GM18858 (cell line): ENCODE data around the gene AMOT.
A peak's percentile ranks its signal among the peaks of the same experiment; 100 is the strongest.
"Not testable (repeated sequence)": the region's sequence is repeated elsewhere in the genome, so short reads cannot be mapped to it uniquely, and the experiment has no call there.

Source experiments
- ATAC-seq: cut with Tn5 transposase; IDR thresholded peaks from one replicate; pipeline ENCODE4 v1.9.1; 2021; ENCODE audit not compliant: unreplicated experiment

AMOT gene, protein sequence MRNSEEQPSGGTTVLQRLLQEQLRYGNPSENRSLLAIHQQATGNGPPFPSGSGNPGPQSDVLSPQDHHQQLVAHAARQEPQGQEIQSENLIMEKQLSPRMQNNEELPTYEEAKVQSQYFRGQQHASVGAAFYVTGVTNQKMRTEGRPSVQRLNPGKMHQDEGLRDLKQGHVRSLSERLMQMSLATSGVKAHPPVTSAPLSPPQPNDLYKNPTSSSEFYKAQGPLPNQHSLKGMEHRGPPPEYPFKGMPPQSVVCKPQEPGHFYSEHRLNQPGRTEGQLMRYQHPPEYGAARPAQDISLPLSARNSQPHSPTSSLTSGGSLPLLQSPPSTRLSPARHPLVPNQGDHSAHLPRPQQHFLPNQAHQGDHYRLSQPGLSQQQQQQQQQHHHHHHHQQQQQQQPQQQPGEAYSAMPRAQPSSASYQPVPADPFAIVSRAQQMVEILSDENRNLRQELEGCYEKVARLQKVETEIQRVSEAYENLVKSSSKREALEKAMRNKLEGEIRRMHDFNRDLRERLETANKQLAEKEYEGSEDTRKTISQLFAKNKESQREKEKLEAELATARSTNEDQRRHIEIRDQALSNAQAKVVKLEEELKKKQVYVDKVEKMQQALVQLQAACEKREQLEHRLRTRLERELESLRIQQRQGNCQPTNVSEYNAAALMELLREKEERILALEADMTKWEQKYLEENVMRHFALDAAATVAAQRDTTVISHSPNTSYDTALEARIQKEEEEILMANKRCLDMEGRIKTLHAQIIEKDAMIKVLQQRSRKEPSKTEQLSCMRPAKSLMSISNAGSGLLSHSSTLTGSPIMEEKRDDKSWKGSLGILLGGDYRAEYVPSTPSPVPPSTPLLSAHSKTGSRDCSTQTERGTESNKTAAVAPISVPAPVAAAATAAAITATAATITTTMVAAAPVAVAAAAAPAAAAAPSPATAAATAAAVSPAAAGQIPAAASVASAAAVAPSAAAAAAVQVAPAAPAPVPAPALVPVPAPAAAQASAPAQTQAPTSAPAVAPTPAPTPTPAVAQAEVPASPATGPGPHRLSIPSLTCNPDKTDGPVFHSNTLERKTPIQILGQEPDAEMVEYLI

DNA sequence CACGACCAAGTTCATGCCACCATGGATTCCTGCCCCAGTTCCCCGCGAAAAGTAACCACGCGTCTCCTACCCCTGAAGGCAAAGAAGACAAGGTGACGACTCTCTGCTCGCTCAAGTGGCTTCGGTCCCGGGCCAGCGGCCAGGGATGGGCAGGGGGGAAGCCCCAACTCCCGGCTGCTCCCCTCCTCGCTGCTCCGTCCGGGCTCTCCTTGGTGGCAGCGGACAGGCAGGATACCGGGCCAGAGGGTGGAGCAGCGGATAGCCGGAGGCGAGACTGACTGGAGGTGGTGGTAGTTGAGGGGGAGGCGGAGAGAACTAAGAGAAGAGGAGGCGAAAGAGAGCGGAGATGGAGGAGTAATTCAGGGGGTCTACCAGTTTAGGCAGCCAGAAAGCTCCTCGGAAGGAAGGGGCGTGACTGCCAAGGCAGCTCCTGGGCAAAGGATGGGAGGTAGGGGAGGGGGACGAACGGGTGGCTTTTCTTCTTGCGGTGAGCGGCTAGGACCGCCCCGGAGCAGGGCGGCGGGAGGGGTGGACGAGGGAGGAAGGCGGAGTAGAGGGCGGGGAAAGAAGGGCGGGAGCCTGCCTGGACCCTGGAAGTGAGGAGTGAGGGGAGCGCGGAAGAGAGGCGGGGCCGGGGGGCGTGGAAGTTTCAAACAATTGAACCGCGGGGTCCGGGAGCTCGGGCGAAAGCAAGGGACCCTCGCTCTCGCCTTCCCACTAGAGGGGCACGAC lies at the start of gene AMOT:
Gene AMOT (minus strand): TSS at position 450 of the 732 bp plus-strand sequence. CDS start 17,705 bp downstream, outside the sequence.
- ATAC-seq, result peak; percentile 33

DNA sequence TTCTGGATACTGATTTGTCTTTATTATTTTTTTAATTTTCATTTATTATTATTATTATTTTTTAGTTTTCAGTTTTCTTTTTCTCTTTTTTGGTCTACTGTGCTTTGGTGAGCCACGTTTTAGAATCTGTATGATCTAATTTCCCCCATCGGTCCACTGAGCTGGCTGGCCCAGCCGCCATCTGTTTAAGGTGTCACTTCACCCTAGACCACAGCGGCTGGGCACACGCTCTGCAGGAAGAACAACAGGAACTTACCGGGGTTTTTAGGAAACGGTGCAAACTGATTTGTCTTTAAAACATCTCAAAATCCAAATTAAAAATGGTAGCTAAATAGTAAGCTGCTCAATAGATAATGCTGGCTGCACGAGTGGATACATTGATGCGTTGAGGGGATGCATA lies 48.8 kb upstream of the AMOT start:
- no peak for ATAC-seq

DNA sequence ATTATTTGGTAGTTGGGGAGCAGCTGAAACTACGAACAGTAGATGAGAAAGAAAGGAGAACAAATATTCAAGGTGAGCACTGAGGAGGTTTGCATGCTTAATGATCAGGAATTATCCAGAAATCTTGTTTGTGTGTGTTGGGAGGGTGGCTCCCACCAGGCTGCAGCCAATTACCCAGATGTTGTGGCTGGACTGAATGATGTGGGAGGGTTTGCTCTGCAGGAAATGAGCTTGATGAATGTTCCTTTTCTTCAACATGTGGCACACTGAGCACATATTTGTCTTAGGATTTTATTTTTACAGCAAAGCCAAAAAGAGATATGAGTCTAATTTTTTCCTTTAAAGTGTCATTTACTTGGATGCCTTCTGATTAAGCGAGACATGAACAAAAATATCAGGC lies 48.3 kb upstream of the AMOT start:
- no peak for ATAC-seq

DNA sequence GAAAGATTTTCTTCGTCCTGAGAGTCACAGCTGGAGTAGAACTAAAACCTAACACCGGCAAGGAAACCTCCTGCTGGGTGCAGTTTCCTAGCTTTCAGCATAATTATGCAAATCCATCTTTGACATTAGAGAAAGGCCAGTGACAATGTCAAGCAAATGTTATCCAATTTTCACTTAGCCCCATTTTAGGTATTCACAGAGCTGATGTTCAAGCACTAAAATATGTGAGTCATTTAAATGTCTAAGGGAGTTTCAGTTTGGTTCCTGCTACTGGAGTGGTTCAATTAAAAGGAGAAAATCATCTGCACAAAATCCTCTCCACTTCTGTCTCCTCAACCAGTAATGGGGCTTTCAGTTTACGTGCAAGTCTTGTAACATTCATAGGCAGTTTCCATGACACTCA lies 37.1 kb upstream of the AMOT start:
- peak; percentile 43 for ATAC-seq

DNA sequence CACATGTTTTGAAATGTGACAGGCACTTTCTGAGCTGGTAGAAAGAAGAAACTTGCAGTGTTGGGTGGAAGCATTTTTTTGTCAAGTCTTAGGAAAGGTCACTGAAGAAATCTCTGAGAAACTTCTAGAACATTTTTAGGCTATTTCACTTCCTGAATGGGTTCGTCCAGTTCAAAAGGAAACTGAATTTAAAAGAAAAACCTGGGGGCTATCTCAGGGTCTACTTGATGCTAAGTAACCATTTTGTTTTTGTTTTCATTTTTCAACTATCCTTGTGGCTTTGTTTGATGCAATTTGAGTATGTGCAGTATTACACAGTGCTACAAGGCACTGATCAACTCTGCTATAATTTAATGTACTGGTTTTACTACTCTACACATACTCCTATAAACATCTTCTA lies 34.0 kb upstream of the AMOT start:
- no peak for ATAC-seq

DNA sequence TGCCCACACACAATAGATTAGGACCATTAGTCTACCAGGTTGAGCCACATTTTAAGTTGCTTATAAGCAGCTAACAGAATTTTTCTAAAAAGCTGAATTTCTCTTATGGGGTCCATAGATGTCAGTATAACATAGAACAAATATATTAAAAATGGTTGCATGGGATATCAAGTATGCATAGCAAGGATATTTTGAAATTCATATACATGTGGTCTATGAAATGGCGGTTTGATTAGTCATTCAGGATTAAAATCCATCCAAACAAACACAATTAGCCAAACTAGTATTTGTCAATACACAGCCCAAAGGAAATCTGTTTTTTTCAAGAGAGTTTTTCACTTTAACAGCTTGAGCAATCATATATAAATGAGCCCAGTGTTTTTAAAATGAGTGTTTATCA lies 33.5 kb upstream of the AMOT start:
- ATAC-seq, result no peak

DNA sequence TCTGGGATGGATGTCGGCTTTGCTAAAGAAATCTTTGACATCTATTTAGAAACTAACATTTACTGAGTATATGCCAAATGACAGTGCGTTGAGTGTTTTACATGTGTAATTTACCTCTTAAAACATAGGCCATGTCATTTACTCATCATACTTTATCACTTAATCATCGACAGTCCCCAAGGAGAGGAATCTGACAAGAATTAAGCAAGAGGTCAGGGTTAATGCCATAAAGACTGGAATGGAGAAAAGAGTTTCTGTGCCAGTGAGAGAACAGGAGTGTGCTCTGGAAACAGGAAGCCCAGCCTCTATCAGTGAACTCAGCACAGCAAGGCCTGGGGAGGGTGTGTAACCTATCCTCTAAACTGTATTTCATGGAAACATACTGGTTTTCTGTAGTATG lies 28.0 kb upstream of the AMOT start:
- ATAC-seq, result no peak

DNA sequence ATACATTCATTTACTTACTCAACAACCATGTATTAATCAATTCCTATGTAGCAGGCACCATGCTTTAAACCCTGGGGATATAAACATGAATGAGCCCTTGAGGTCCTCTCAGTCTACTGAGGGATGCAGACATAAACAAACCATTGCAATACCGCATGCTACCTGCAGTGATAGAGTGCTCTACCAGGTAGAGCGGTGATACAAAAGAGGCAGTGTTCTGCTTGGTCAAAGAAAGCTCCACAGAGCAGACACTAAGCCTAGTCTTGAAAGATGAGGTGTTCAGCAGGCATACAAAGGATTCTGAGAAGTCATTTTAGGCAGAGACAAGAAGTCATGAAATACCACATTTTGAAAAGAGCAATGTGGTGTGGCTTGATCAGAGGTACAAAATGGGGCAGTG lies 26.9 kb upstream of the AMOT start:
- peak; percentile 88 for ATAC-seq

DNA sequence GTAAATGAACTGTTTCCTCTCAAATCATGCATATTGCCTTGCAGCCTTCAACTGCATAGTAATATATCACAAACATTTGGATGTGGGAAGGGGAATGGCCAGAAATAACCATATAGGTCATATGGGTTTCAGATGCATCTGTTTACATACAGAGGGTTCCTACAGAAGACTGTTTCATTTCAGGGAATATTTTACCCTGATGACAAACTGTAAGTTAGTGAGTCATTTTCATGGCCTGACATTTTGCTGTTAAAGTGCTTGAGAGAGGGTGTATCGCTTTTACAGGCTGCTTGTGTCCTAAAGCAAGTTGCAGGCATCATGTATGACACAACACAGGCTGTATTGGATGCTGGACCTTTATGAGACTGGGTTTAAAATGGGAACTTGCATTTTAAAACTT lies 25.5 kb upstream of the AMOT start:
- ATAC-seq, result no peak

DNA sequence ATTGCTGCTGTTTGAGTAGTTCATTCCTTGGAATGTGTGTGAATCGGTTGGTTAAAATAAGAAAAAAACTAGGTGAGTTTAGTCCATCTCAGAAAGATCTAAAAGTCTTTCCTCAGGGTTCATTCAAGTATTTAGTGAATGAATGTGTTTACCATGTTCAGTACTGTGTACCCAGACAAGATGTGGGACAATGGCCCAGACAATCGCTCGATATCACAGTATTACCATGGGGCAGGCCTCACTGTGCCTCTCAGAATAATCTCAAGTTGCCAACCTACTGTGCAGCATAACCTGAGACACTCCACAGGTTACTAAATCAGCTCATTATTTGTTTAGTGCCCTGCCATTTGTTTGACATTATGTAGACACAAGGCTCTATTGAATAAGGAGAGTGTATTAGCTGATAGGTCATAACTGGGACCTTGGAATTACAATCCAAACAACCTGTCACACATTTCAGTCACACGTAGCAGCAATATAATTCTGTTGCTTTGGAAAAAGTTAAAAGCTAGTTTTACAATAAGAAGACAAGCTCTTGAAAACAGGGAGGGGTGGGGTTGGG lies 24.9 kb upstream of the AMOT start:
- ATAC-seq, result no peak

DNA sequence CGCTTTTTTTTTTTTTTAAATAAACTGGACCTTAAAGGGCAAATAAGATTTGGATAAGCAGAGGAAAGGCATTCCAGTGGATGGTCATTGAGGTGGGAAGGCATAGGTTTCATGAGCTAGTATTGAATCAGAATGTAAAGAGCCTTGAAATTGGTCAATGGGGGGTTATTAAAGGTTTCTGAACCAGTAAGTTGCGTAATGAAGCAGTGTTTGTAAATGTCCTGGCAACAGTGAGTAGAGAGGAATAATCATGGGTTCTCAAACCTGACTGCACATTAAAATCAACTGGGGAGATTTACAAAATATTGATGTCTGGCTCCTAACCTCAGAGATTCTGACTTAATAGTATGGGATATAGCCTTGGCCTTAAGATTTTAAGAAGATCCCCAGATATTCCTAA lies 23.2 kb upstream of the AMOT start:
- no peak for ATAC-seq

DNA sequence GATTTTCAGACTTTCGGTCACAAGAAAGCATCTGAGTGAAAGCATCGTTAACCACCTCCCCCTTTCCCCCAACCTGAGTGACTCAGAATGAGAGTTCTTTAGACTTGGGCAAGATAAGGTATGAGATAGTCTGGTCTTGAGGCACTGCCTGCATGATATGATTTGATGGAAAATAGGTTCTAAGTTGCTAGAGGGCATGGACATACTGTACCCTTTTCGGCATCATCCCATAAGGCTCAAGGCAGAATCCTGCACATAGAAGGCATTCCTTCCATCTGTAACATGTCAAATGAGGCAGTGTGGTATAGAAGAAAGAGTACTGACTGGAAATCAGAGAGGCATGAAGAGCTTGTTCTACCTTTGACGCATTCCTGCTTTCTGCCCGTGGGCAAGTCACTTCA lies 16.8 kb upstream of the AMOT start:
- no peak for ATAC-seq

DNA sequence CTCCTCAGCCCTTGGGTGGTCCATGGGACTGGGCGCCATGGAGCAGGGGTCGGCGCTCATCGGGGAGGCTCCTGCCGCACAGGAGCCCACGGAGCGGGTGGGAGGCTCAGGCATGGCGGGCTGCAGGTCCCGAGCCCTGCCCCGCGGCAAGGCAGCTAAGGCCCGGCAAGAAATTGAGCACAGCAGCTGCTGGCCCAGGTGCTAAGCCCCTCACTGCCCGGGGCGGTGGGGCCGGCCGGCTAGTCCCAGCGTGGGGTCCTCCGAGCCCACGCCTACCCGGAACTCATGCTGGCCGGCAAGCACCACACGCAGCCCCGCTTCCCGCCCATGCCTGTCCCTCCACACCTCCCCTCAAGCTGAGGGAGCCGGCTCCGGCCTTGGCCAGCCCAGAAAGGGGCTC lies 14.3 kb upstream of the AMOT start:
- ATAC-seq, result not testable (repeated sequence)

DNA sequence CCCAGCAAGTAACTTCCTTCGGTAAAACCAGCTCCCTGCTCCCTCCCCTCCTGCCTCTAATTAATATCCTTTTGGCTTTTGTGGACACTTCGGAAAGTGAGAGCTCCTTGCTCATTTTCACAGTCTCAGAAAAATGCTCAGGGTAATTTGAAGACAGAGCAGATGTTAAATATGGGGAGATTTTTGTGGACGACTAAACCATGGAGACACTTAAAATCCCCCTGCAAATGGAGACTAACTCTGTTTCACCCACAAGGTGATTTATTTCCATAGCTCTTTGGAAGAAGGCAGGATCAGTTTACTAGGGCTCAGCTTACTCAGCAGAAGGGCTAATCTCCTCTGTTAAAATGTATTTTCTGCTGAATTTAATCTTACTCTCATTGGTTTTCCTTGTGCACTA lies 12.2 kb upstream of the AMOT start:
- no peak for ATAC-seq

DNA sequence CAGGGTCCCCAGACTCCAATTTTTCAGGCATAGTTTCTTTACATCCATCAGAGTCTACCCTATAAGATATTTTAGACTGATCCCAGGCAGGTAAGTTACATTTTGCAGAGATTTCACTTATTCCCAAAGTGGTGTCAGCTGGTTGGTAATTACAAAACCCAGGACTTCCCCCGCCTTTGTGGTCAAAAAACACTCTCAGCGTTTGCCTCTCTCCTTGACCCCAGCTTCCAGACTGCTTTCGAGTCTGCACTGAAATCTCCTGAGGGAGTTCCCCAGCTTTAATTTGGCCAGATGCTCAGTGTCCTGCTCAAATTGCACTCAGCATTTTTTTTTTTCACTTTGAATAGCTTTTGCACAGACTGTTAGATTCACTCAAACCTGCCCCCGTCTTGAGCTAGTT lies 11.2 kb upstream of the AMOT start:
- ATAC-seq, result peak; percentile 50

DNA sequence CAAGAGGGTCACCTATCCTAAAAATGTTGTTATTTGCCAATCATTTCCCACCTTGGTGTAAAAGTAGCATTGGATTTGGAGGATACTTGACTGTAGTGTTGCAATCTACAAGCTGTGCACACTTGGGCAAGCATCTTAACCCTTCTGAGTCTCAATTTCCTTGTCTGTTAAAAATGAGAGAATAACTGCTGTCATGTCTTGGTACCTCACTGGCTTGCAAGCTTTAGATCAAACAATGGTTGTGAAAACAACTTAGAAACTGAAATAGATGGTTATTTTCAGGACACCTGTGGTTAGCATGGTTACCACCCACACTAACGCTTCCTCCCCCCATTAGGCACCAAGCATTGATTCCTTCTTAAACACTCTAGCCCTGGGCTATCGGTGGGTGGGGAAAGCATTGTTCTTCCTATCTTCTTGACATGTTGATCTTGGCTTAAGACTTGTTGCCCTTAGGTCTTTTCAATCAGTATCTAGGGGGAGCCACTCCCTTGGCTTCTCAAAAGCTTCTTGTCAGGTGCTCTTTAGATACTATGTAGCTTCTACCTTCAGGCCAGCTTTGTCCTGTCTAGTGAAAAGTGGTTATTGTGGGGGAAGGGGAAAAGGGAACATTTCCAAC lies 10.6 kb upstream of the AMOT start:
- ATAC-seq, result peak; percentile 86

DNA sequence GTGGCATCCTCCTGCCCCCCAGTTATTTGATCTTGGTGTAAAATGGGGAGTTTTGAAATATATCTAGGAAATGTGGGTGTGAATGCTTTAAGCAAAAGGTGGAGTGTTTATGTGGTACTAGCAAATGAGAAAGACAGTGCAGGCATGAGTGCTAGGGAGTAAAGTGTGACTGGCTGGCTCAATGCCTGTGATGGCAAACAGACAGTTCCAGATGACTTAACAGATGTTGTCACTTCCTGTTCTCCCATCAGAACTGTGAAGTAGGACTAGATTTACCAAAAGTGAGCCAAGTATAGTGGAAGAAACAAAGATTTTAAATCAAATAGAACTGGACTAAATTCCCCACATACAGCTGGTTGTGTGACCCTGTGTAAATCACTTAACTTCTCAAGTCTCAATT lies 8.4 kb upstream of the AMOT start:
- ATAC-seq, result peak; percentile 24

DNA sequence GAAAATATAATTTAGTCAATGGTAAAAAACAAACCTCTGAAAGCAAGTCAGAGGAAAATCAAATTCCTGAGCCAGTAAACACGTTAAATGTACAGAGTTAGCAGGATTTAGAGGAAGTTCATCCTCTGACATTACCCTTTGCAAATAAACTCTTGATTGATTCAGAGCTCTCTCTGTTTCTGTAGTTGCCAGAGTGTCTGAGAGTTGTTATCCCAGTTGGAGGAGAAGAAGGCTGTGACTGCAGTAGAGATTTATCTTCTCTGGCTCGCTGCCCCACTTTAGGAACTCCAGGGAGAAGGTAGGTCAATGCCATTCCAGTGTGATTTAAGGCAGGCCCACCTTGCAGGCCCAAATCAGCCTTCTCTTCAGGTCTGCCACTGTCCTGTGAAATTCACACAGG lies 6.2 kb upstream of the AMOT start:
- ATAC-seq, result no peak

DNA sequence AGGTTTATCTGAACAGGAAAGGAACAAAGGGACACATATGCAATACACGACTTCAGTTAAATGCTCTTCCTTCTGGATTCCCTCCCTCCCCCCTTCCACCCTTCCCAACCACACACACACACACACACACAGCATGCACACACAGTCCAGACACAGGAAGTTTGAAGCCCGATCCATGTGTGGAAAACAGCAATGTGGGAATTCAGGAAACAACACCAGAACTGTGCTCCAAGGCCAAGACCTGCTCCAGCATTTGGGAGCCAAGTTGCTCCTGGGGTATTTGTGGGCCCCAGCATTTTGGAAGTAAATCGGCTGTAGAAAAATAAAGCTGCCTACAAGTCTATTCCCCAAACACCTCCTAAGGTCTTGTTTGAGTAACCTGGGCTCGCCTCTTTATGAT lies 5.6 kb upstream of the AMOT start:
- ATAC-seq, result no peak

DNA sequence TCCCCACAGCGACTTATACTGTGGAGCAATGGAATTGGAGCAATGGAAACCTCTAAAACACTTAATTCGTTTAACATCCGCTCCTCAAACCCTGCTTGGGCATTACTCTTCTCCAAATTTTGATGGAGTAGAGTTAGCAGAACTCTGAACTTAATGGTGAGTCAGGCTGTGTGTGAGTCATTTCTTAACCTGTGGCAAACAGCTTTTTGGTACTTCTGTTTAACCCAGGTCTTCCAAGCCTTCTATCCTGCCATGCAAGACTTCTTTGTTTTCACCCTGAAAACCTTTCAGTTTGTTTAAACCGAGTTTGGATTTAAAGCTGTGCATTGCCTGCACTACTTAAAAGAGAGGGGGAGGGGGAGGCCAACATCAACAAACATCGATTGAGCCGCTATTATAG lies 3.6 kb upstream of the AMOT start:
- ATAC-seq, result peak; percentile 37
